MM.1S (cell line): ENCODE data around the gene CLEC4C.
"Not testable (repeated sequence)": the region's sequence is repeated elsewhere in the genome, so short reads cannot be mapped to it uniquely, and the experiment has no call there.

Experiments
- DNase-seq: peaks from one replicate; pipeline ENCODE4 v3.0.0-alpha.2; 2015
- H2AFZ ChIP-seq: fragments of 300-600 bp; sonication (generic); 2 replicates; pipeline ENCODE4 v1.6.0; 2016; ENCODE audit warnings: antibody characterized with exemption, low read length
- H3F3A ChIP-seq: fragments of 300-600 bp; sonication (generic); 2 replicates; pipeline ENCODE4 v1.6.1; 2016; ENCODE audit warnings: mild to moderate bottlenecking, antibody characterized with exemption, low read length, moderate library complexity, mixed read lengths; ENCODE audit not compliant: insufficient read depth
- H3K27ac ChIP-seq: fragments of 300-600 bp; sonication (generic); 2 replicates; pipeline ENCODE4 v1.5.1; 2016; ENCODE audit warnings: mild to moderate bottlenecking, low read length
- H3K27me3 ChIP-seq: fragments of 300-600 bp; sonication (generic); replicated peaks from 2 replicates; pipeline ENCODE4 v1.6.0; 2016; ENCODE audit warnings: low read length; ENCODE audit not compliant: insufficient read depth
- H3K36me3 ChIP-seq: fragments of 300-600 bp; sonication (generic); replicated peaks from 2 replicates; pipeline ENCODE4 v1.6.1; 2016; ENCODE audit warnings: mild to moderate bottlenecking, low read length, mixed read lengths; ENCODE audit not compliant: insufficient read depth
- H3K4me1 ChIP-seq: fragments of 300-600 bp; sonication (generic); 2 replicates; pipeline ENCODE4 v1.6.1; 2016; ENCODE audit warnings: low read length, mixed read lengths
- H3K4me2 ChIP-seq: fragments of 300-600 bp; sonication (generic); 2 replicates; pipeline ENCODE4 v1.6.0; 2016; ENCODE audit warnings: low read depth, low read length
- H3K4me3 ChIP-seq: fragments of 300-600 bp; sonication (generic); 2 replicates; pipeline ENCODE4 v1.5.1; 2016; ENCODE audit warnings: low read length, mixed read lengths
- H3K79me2 ChIP-seq: fragments of 300-600 bp; sonication (generic); 2 replicates; pipeline ENCODE4 v1.6.1; 2016; ENCODE audit warnings: mixed run types, low read length, mixed read lengths
- H3K9ac ChIP-seq: fragments of 300-600 bp; sonication (generic); 2 replicates; pipeline ENCODE4 v1.6.1; 2016; ENCODE audit warnings: low read length, mixed read lengths
- H3K9me2 ChIP-seq: fragments of 300-600 bp; sonication (generic); replicated peaks from 2 replicates; pipeline ENCODE4 v1.6.1; 2016; ENCODE audit warnings: mild to moderate bottlenecking, low read length, mixed read lengths; ENCODE audit not compliant: insufficient read depth
- H3K9me3 ChIP-seq: fragments of 300-600 bp; sonication (generic); replicated peaks from 2 replicates; pipeline ENCODE4 v1.6.1; 2016; ENCODE audit warnings: mild to moderate bottlenecking, low read length, mixed read lengths; ENCODE audit not compliant: insufficient read depth
- H4K20me1 ChIP-seq: fragments of 300-600 bp; sonication (generic); 2 replicates; pipeline ENCODE4 v1.6.1; 2016; ENCODE audit warnings: mild to moderate bottlenecking, low read length, moderate library complexity, mixed read lengths; ENCODE audit not compliant: insufficient read depth
- CTCF ChIP-seq: fragments of 300-600 bp; sonication (generic); IDR thresholded peaks from 2 replicates; pipeline ENCODE4 v1.5.1; 2016; ENCODE audit warnings: antibody characterized with exemption, low read length, mixed read lengths
- EZH2 ChIP-seq: fragments of 300-600 bp; sonication (generic); optimal IDR thresholded peaks from 2 replicates; pipeline ENCODE3; 2017; ENCODE audit warnings: low read depth, mild to moderate bottlenecking, antibody characterized with exemption, low read length, mixed read lengths
- EZH2phosphoT487 ChIP-seq: fragments of 300-600 bp; sonication (generic); IDR thresholded peaks from 2 replicates; pipeline ENCODE4 v1.6.1; 2018; ENCODE audit warnings: antibody characterized with exemption, low read length

The CLEC4C gene

GRCh38 chr12:7751941-7752922 is 5.1 kb upstream of the CLEC4C start:
- H2AFZ ChIP-seq, H4K20me1 ChIP-seq, H3K4me3 ChIP-seq, H3K27me3 ChIP-seq, DNase-seq, H3K9me2 ChIP-seq, H3K27ac ChIP-seq, H3K79me2 ChIP-seq, H3K4me1 ChIP-seq, H3K9ac ChIP-seq, H3K9me3 ChIP-seq, H3K36me3 ChIP-seq, H3K4me2 ChIP-seq, H3F3A ChIP-seq: not testable (repeated sequence)

- Histone ChIP-seq H2AFZ (no peak overlapping the region), H3K27ac (no peak overlapping the region), H3K9me3 (no peaks in the 10 kb centered on the region), H3K9ac (no peak overlapping the region), H3K79me2 (no peaks in the 10 kb centered on the region), H3K36me3 (no peaks in the 10 kb centered on the region), H3K27me3 (no peaks in the 10 kb centered on the region), H4K20me1 (no peaks in the 10 kb centered on the region), H3K4me2 (no peak overlapping the region), H3K4me1 (no peaks in the 10 kb centered on the region), H3K4me3 (no peak overlapping the region), H3K9me2 (no peaks in the 10 kb centered on the region), H3F3A (no peaks in the 10 kb centered on the region)
- TF ChIP-seq EZH2phosphoT487 (no peak), EZH2 (no peak), CTCF (no peak)
- no peak for DNase-seq
These were observed 4.2 kb upstream of the CLEC4C start for GRCh38 chr12:7751394-7751793.

- Histone ChIP-seq H3K27ac (no peak overlapping the region), H3K4me3 (no peak overlapping the region), H4K20me1 (no peaks in the 10 kb centered on the region), H3K9me3 (no peaks in the 10 kb centered on the region), H3K27me3 (no peaks in the 10 kb centered on the region), H3K79me2 (no peaks in the 10 kb centered on the region), H3K4me1 (no peaks in the 10 kb centered on the region), H3K4me2 (no peak overlapping the region), H3K36me3 (no peaks in the 10 kb centered on the region), H2AFZ (no peak overlapping the region), H3K9ac (no peak overlapping the region), H3F3A (no peaks in the 10 kb centered on the region), H3K9me2 (no peaks in the 10 kb centered on the region)
- DNase-seq, result no peak
- TF ChIP-seq EZH2, result no peak
- no peak for TF ChIP-seq CTCF
- TF ChIP-seq EZH2phosphoT487, result no peak
These were observed 3.2 kb upstream of the CLEC4C start for GRCh38 chr12:7750350-7750749.

GRCh38 chr12:7749442-7749841 is 2.3 kb upstream of the CLEC4C start:
- Histone ChIP-seq H3F3A (no peaks in the 10 kb centered on the region), H3K36me3 (no peaks in the 10 kb centered on the region), H3K9me3 (no peaks in the 10 kb centered on the region), H3K4me1 (no peaks in the 10 kb centered on the region), H3K27me3 (no peaks in the 10 kb centered on the region), H3K27ac (no peak overlapping the region), H3K9ac (no peak overlapping the region), H3K4me3 (no peak overlapping the region), H3K9me2 (no peaks in the 10 kb centered on the region), H2AFZ (no peak overlapping the region), H3K79me2 (no peaks in the 10 kb centered on the region), H3K4me2 (no peak overlapping the region), H4K20me1 (no peaks in the 10 kb centered on the region)
- DNase-seq, result no peak
- TF ChIP-seq EZH2, result no peak
- TF ChIP-seq CTCF, result no peak
- no peak for TF ChIP-seq EZH2phosphoT487
